ENCODE results near the gene MDP1.
"Not testable (repeated sequence)": the region's sequence is repeated elsewhere in the genome, so short reads cannot be mapped to it uniquely, and the experiment has no call there.

The MDP1 gene

GRCh38 chr14:24231263-24232120, 15.6 kb upstream of the MDP1 start:
- no peak for DNase-seq (ENCODE audit: low spot score)

- DNase-seq (ENCODE audit: low spot score): no peak
These were observed 13.0 kb upstream of the MDP1 start for GRCh38 chr14:24228902-24229301.

DNA sequence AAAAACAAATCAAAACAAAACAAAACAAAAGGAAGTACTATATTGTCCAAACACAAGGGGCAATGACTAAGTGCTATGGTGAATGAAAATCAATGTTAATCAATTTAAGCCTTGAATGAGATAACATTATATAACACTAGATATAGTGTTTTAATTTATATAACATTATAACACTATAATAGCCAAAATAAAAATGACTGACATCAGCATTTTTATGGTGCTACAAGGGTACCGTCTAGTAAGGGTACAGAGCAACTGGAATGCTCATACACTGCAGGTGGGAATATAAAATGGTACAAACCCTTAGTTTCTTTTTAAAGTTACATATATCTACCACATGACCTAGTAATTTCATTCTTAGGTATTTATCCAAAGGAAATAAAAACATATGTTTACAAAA, 10.6 kb upstream of the MDP1 start:
- DNase-seq (ENCODE audit: low spot score): no peak

DNA sequence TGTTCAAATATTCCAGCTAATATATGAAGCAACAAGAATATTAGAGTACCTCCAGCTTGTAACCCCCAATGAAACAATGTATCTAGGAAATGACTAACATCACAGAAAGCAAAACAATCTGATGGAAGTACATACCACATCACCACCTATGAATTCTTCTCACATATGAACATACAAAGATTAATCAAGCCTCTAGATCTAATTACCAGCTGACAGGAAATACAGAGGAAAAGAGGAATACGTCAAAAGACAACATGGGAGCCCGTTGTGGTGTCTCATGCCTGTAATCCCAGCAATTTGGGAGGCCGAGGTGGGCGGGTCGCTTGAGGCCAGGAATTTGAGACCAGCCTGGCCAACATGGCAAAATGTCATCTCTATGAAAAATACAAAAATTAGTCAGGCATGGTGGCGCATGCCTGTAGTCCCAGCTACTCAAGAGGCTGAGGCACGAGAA, 8.8 kb upstream of the MDP1 start:
- DNase-seq (ENCODE audit: low spot score): no peak

DNA sequence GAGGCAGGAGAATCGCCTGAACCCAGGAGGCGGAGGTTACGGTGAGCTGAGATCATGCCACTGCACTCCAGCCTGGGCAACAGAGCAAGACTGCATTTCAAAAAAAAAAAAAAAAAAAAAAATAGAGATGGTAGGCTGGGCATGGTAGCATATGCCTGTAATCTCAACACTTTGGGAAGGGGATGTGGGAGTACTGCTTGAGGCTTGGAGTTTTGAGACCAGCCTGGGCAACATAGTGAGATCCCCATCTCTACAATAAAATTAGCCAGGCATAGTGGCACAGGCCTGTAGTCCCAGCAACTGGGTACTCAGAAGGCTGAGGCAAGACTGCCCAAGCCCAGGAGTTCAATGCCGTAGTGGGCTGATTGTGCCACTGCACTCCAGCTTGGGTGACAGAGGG, 7.1 kb upstream of the MDP1 start:
- DNase-seq (ENCODE audit: low spot score): not testable (repeated sequence)

DNA sequence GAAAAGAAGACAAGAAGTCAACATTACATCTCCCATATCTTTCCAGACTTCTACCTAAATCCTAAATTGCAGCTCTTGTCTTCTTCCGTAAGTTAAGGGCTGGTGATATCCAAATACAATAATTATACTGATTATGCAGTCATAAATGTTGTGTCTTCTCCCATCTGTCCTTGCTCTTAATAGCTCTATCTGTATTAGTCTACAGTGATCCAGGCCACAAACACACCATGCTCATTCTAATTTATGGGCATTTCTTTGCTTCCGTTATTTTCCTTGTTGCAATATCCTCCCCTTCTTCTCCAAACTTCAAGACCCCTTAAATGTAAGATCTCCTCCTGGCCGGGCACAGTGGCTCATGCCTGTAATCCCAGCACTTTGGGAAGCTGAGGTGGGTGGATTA, 3.7 kb upstream of the MDP1 start:
- no peak for DNase-seq (ENCODE audit: low spot score)

DNA sequence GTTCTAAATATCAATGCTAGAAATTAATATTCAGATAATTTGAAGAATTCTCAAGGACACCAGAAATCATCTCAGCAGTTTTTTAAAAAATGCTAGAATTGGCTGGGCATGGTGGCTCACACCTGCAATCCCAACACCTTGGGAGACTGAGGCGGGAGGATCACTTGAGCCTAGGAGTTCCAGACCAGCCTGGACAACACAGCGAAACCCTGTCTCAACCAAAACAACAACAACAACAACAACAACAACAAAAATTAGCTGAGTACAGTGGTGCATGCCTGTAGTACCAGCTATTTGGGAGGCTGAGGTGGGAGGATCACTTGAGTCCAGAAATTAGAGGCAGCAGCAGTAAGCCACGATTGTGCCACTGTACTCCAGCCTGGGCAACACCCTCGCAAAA, 3.2 kb upstream of the MDP1 start:
- no peak for DNase-seq (ENCODE audit: low spot score)

DNA sequence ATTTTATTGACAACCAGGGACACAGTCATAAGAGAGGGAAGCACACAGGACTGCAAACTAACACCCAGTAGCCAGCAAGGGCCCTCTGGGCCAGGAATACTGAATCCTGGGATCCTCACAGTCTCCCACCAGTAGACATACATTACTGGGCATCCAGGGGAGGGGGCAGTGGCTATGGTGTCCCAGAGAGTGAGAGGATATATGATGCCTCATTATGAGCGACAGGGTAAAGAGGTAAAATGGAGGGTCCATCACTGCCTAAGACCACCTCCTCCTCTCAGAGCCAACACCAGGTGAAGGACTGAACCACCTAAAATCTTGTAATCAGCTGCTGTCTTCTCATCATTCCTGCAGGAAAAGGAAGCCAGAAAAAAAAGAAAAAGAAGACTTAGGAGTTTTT, 1.0 kb upstream of the MDP1 start:
- not testable (repeated sequence) for DNase-seq (ENCODE audit: low spot score)

DNA sequence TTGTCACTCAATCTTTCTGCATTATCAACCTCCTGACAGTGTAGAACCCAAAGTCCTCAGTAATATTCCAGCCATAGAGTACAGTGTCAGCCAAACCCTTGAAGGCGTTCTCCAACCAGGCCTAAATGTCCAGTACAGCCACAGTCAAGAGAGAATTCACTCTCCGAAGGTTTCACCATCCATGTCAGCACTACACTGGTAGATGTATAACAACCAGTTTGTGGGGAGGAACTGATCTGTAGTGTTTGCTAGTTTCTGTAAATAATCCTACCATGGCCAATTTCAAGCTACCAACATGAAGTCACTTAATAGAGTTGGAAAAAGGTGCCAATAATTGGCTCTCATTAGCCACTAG, 456 bp upstream of the MDP1 start:
- no peak for DNase-seq (ENCODE audit: low spot score)

DNA sequence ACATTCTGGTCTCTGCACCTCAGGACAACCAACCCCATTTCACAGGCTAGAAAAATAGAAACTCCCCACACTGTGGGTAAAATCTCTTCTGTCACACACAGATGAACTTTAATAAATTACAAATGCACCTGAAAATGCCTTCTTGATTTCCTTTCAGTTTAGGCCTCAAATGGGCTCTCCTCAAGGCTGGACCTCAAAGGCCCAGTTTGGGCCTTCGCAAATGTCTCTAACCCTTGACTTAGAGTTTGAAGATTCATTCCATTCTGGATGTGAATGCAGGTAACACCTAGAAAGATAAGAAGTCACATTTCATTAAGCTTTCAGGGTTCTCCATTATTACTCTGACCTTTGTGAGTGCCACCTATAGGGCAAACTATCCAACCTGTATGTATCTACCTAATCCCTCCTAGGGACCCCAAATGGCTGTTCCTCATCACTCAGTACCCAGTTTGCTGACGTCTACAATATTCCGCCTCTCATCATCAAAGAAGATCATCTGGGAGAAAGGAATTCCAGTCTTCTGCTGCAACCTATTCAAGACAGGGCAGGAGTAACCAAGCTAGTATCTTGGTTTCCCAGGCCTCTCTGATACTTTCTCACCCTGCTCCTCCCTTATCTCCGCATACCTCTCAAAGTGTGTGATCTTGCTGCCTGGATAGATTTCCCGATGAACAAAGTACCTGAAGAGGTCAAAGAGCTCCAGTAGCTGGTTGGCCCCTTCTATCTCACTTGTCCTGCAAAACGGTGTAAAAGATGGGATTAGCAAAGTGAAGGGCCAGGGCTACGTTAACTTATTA, 1.8 kb downstream of the MDP1 start:
- DNase-seq (ENCODE audit: low spot score): no peak

GRCh38 chr14:24212924-24213865, 2.7 kb downstream of the MDP1 start, which contains the start of gene CHMP4A:
Gene CHMP4A (minus strand): TSS chr14:24213488. CDS start chr14:24213439, 49 bp downstream.
- DNase-seq (ENCODE audit: low spot score): peak; percentile 88

DNA sequence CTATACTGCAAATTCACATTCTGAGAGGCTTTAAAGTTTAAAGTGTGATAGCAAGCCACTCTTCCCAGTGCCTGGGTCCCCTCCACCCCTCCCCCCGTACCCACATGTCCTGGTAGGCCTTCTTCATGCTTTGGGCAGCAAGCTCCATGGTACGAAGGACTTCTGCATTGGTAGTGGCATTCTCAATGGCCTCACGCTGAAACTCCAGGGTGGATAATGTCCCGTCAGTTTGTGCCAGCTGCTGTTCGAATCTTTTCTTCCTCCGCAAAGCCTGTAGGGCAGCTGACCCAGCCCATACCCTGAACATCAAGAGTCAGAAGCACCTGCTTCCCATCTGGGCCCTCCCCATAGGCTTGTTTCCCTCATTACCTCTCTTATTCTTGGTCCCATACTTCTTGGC, 4.6 kb downstream of the MDP1 start:
- DNase-seq (ENCODE audit: low spot score): no peak

GRCh38 chr14:24207625-24208024, 8.2 kb downstream of the MDP1 start:
- no peak for DNase-seq (ENCODE audit: low spot score)

DNA sequence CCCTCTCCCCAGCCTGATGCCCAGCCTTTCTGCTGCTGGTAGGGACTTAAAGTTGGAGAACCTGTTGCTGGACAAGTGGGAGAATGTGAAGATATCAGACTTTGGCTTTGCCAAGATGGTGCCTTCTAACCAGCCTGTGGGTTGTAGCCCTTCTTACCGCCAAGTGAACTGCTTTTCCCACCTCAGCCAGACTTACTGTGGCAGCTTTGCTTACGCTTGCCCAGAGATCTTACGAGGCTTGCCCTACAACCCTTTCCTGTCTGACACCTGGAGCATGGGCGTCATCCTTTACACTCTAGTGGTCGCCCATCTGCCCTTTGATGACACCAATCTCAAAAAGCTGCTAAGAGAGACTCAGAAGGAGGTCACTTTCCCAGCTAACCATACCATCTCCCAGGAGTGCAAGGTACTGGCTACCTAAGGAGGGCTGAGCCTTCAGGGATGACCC, 8.7 kb downstream of the MDP1 start:
- DNase-seq (ENCODE audit: low spot score): no peak

- no peak for DNase-seq (ENCODE audit: low spot score)
These were observed 9.4 kb downstream of the MDP1 start for GRCh38 chr14:24206260-24207103.

DNA sequence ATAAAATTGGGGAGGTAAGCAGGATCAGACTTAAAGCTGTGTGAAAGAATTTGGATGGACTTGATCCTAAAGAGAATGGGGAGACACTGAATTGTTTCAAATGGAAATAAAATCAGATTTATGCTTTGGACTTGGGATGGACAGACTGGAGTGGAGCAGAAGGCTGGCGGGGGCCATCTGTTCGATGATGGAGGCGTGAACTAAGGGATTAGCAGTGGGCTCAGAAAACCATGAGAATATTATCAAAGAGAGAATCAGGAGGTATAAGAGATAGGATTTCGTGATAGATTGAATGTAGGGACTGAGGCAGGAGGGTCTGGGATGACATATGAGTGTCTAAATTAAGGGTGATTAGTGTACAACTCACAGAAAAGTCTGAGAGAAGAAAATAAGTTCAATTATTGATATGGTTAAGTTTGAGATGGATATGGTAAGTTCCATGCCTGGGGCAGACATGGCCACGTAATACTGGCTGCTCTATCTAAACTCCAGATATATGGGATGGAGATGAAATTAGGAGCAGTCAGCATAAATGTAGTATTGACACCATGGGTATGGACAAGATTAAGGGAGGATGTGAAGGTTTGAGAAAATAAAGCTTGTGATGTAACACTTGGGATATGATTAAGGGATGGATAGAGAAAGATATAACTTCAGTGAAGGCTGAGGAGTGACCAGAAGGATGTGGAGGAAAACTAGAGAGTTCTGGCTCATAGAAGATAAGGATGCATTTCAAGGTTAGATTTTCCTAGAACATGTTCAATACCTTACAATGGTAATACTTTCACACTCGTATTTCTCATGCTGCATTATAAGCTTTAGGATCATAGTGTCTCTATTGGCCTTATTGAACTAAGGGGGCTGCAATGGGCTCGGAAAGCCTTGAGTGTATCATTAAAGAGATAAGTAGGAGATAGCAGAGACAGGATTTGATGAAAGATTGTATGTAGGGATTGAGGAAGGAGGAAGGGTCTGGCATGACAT, 11.4 kb downstream of the MDP1 start:
- no peak for DNase-seq (ENCODE audit: low spot score)

- DNase-seq (ENCODE audit: low spot score): not testable (repeated sequence)
These were observed 12.5 kb downstream of the MDP1 start for GRCh38 chr14:24203249-24203886.

DNA sequence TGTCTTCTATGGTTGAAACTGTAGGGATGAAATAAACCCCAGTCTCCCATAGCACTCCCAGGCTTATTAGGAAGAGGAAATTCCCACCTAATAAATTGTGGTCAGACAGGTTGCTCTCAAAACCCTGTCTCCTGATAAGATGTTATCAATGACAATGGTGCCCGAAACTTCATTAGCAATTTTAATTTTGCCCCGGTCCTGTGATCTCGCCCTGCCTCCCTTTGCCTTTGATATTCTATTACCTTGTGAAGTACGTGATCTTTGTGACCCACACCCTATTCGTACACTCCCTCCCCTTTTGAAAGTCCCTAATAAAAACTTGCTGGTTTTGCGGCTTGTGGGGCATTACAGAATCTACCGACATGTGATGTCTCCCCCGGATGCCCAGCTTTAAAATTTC, 13.3 kb downstream of the MDP1 start:
- not testable (repeated sequence) for DNase-seq (ENCODE audit: low spot score)

DNA sequence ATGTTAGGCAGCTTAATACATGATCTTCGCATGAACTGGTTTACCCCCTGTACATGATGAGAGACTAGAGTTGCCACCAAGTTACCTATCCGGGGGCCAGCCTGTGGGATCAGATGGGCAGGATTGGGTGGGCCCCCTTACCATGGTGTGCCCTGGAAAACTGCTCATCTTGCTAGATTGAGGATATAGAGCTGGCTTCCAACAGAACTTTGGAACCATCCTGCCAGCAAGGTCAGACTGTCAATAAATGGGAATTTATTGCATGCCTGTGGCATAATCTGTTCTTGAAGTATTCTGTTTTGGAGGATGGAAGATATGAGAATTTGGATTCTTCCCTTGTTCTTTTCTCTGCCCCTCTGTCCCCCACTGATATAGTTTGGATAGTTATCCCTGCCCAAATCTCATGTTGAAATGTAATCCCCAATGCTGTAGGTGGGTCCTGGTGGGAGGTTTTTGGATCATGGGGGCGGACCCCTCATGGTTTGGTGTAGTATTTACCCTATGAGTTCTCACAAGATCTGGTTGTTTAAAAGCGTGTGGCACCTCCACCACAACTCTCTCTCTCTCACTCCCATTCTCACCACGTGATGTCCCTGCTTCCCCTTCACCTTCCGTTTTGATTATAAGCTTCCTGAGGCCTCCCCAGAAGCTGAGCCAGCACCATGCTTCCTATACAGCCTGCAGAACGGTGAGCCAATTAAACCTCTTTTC, 16.9 kb downstream of the MDP1 start:
- no peak for DNase-seq (ENCODE audit: low spot score)

All from globus pallidus (tissue), 1 donor.